Trophoblast cell (in vitro differentiated cells and primary cell): ENCODE data around the gene CDC25B.

Experiments
- DNase-seq, 2 donors: peaks; one replicate each; pipeline ENCODE4 v3.0.0-alpha.2; 2016
- H2AFZ ChIP-seq: 2 replicates; pipeline ENCODE4 v1.6.1; 2013; ENCODE audit warnings: low read length, moderate library complexity, mild to moderate bottlenecking; ENCODE audit not compliant: insufficient read depth, poor library complexity
- H2AK5ac ChIP-seq: 2 replicates; pipeline ENCODE4 v1.6.1; 2013; ENCODE audit warnings: mild to moderate bottlenecking, low read length
- H2BK120ac ChIP-seq: 2 replicates; pipeline ENCODE4 v1.6.1; 2013; ENCODE audit warnings: low read length, mild to moderate bottlenecking, moderate library complexity; ENCODE audit not compliant: insufficient read depth, poor library complexity
- H2BK12ac ChIP-seq: 2 replicates; pipeline ENCODE4 v1.6.1; 2013; ENCODE audit warnings: mild to moderate bottlenecking, low read length, moderate library complexity
- H2BK5ac ChIP-seq: 2 replicates; pipeline ENCODE4 v1.6.1; 2013; ENCODE audit warnings: low read length, low read depth, moderate library complexity, mild to moderate bottlenecking; ENCODE audit not compliant: poor library complexity
- H3K14ac ChIP-seq: 2 replicates; pipeline ENCODE4 v1.6.1; 2013; ENCODE audit warnings: mild to moderate bottlenecking, low read length
- H3K18ac ChIP-seq: 2 replicates; pipeline ENCODE4 v1.6.1; 2013; ENCODE audit warnings: mild to moderate bottlenecking, low read length
- H3K23ac ChIP-seq: 2 replicates; pipeline ENCODE4 v1.6.1; 2013; ENCODE audit warnings: low read length
- H3K27ac ChIP-seq: 2 replicates; pipeline ENCODE4 v1.5.1; 2013; ENCODE audit warnings: low read depth, mild to moderate bottlenecking, inconsistent platforms, low read length, moderate library complexity
- H3K27me3 ChIP-seq: 2 replicates; pipeline ENCODE4 v1.6.1; 2013; ENCODE audit warnings: inconsistent platforms, mild to moderate bottlenecking, low read length, moderate library complexity; ENCODE audit not compliant: insufficient read depth
- H3K36me3 ChIP-seq, 2 experiments: 1 replicate in 1 of 2; 2 replicates in 1 of 2; pipeline ENCODE4 v1.6.1; 2013; ENCODE audit warnings: low read length in 2 of 2, mild to moderate bottlenecking in 2 of 2, moderate library complexity in 1 of 2; ENCODE audit not compliant: insufficient read depth in 2 of 2, control insufficient read depth in 1 of 2
- H3K4ac ChIP-seq: 2 replicates; pipeline ENCODE4 v1.6.1; 2013; ENCODE audit warnings: low read depth, mild to moderate bottlenecking, low read length, moderate library complexity
- H3K4me1 ChIP-seq, 2 experiments: 1 replicate in 1 of 2; 2 replicates in 1 of 2; pipeline ENCODE4 v1.6.1; 2013; ENCODE audit warnings: low read length in 2 of 2, mild to moderate bottlenecking in 2 of 2, moderate library complexity in 1 of 2; ENCODE audit not compliant: insufficient read depth in 2 of 2, control insufficient read depth in 1 of 2
- H3K4me2 ChIP-seq: 2 replicates; pipeline ENCODE4 v1.6.1; 2013; ENCODE audit warnings: inconsistent platforms, mild to moderate bottlenecking, low read length, moderate library complexity
- H3K4me3 ChIP-seq: 2 replicates; pipeline ENCODE4 v1.5.1; 2013; ENCODE audit warnings: mild to moderate bottlenecking, low read depth, low read length, inconsistent platforms
- H3K79me1 ChIP-seq: one replicate; pipeline ENCODE4 v1.6.1; 2013; ENCODE audit warnings: low read length
- H3K79me2 ChIP-seq: 2 replicates; pipeline ENCODE4 v1.6.1; 2013; ENCODE audit warnings: low read length, mild to moderate bottlenecking; ENCODE audit not compliant: control insufficient read depth, insufficient read depth, poor library complexity
- H3K9ac ChIP-seq: 2 replicates; pipeline ENCODE4 v1.6.1; 2013; ENCODE audit warnings: mild to moderate bottlenecking, low read length
- H3K9me3 ChIP-seq: 2 replicates; pipeline ENCODE4 v1.6.1; 2013; ENCODE audit warnings: low read depth, mild to moderate bottlenecking, control low read depth, inconsistent platforms, low read length; ENCODE audit not compliant: insufficient read depth
- H4K12ac ChIP-seq: 2 replicates; pipeline ENCODE4 v1.6.1; 2013; ENCODE audit warnings: low read depth, mild to moderate bottlenecking, low read length, moderate library complexity
- H4K8ac ChIP-seq: 2 replicates; pipeline ENCODE4 v1.6.1; 2013; ENCODE audit warnings: low read depth, mild to moderate bottlenecking, low read length, moderate library complexity
- H4K91ac ChIP-seq: one replicate; pipeline ENCODE4 v1.6.1; 2013; ENCODE audit warnings: low read depth, mild to moderate bottlenecking, low read length, moderate library complexity
- WGBS: extraction: QIAGEN DNeasy Blood & Tissue Kit; methylation state at CpG from one replicate; pipeline ENCODE4 v1.1.7; 2013; ENCODE audit warnings: missing lambda C conversion rate; ENCODE audit not compliant: insufficient read length, insufficient coverage; ENCODE audit errors: extremely low coverage; 5-methylcytosine and 5-hydroxymethylcytosine counted together

CDC25B gene

DNA sequence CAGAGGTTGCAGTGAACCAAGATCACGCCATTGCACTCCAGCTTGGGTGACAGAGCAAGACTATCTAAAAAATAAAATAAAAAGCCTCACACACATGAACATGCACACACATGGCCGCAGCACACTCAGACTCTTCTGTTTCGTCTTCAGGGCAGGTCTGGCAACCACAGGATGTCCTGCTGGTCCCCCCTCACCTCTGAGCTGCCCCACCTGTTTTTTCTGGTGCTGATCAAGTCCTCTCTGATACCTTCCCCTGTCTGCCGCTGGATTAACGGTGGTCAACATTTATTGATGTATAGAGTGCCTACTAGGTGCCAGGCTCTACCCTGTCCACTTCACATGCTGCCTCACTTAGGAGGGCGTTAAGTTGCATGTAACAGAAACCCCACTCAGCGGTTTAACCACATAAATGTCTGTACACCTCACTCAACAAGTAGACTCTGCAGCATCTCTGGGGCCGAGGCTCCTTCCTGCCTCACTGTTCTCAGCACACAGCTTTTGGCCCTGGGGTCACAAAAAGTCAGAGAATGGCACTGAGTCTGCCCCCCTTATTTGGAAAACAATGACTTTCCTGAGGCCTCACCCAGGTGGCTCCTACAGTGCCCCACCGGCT is 19.7 kb downstream of the CDC25B start:
- Histone ChIP-seq H3K18ac (no peak overlapping the region), H3K4ac (no peak overlapping the region), H3K4me1 (peaks cover 10 to 12% of the 10 kb centered on the region in 2 experiments), H3K79me2 (peaks cover 6% of the 10 kb centered on the region), H3K27me3 (no peaks in the 10 kb centered on the region), H2BK12ac (no peak overlapping the region), H3K4me2 (no peak overlapping the region), H3K9ac (no peak overlapping the region), H4K12ac (no peak overlapping the region), H3K14ac (no peak overlapping the region), H2AK5ac (no peak overlapping the region), H3K27ac (no peak overlapping the region), H3K36me3 (no peaks in the 10 kb centered on the region), H3K9me3 (no peaks in the 10 kb centered on the region), H3K79me1 (peaks cover 8% of the 10 kb centered on the region), H2AFZ (no peak overlapping the region), H2BK120ac (no peak overlapping the region), H4K91ac (no peak overlapping the region), H2BK5ac (no peak overlapping the region), H3K4me3 (peak overlapping the region; percentile 14), H3K23ac (no peak overlapping the region), H4K8ac (no peak overlapping the region)
- DNase-seq, result no peak
- WGBS, result no CpG with 5 or more reads among the region's 9 CpGs

DNA sequence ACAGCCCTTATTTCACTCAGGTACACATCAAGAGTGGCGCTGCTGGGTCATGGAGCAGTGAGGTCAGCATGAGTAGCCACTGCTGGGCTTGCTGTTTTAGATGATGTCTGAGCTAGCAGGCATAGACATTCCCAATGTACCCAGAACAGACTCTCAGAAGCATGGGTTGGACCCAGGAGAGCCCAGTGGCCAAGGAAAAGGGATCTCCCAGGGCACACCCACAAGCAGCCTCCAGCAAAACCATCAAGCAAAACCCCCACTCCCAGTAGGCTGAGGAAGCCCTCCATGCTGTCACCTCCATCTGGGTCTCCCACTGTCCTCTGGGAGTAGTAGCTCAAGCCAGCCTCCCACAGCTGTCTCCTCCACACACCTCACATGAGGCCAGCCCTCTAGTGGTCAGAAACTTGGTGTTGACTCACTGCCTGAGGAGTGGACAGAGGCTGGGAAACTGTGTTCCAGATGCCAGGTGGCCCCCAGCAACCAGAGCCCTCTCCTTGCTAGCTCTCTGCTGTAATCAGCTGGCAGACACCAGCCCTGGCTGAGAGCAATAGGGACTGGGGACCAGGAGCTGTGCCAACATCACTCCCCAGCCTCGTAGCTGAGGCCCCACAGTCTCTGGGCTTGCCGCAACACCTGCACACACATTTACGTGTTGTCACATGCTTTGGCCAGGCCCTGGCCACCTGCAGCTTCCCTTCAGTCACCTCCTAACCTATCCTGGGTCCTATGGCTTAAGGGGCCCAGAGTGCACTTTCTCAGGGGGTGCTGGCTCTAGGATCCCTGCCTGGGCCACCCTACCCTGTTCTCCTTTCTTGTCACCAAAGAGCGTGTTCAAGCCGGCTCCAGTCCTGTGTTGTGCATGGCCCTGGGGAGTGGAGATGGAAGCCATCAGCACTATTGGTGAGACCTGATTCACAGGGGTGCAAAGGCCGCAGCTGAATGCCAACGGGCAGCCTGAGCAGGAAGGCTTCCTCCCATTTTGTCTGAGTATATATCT is 22.3 kb downstream of the CDC25B start:
- Histone ChIP-seq H3K9me3 (no peaks in the 10 kb centered on the region), H3K4me3 (no peak overlapping the region), H3K14ac (no peak overlapping the region), H3K4me2 (no peak overlapping the region), H3K18ac (no peak overlapping the region), H3K9ac (no peak overlapping the region), H4K8ac (peak overlapping the region; percentile 73), H4K91ac (no peak overlapping the region), H3K79me1 (peaks cover 8% of the 10 kb centered on the region), H3K79me2 (peaks cover 6% of the 10 kb centered on the region), H2AK5ac (peak overlapping the region; percentile 45), H3K27me3 (no peaks in the 10 kb centered on the region), H4K12ac (no peak overlapping the region), H3K27ac (no peak overlapping the region), H3K4ac (no peak overlapping the region), H2AFZ (peak overlapping the region; percentile 71), H3K36me3 (peaks cover 9 to 11% of the 10 kb centered on the region in 2 experiments), H2BK12ac (no peak overlapping the region), H2BK5ac (no peak overlapping the region), H3K23ac (no peak overlapping the region), H3K4me1 (peaks cover 2 to 3% of the 10 kb centered on the region in 2 experiments), H2BK120ac (no peak overlapping the region)
- no CpG with 5 or more reads among the region's 8 CpGs for WGBS
- peak; percentile 73 to 88 for DNase-seq

DNA sequence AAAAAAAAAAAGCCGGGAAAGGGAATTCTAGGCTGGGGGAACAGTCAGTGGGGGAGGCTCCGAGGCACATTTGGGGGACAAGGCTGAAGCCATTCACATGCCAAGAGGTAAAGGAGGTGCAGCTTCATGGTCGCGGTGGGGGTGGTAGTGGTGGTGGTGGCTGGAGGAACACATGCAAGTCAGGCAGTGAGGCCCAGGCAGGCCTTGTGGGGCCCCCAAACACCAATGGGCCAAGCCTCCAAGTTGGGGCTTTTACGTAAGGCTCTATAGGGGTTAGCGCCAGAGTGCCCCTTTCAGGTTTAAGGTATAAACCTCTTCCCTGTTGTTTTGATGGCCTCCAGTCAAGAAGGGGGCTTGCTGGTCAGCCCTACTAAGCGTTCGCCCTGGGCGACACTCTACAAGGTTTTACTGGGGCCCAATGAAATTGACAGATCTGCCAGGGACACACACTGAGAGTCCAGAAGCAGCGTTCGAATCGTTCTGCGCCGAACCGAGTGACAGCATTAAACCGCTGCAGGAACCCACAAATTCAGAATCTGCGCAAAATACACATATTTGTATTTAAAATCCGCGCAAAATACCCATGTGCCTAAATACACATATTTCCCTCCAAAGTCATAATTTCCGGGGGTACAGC is 23.4 kb downstream of the CDC25B start:
- no CpG with 5 or more reads among the region's 20 CpGs for WGBS
- peak overlapping the region; percentile 100 for H4K8ac ChIP-seq
- DNase-seq, result no peak
- peak overlapping the region; percentile 43 for H2BK5ac ChIP-seq
- H3K4me2 ChIP-seq, result peak overlapping the region; percentile 92
- H3K9ac ChIP-seq, result peak overlapping the region; percentile 79
- no peaks in the 10 kb centered on the region for H3K9me3 ChIP-seq
- no peak overlapping the region for H3K23ac ChIP-seq
- peaks cover 19 to 22% of the 10 kb centered on the region in 2 experiments for H3K36me3 ChIP-seq
- H3K4ac ChIP-seq, result peak overlapping the region; percentile 34
- peak overlapping the region; percentile 60 for H2AFZ ChIP-seq
- H3K14ac ChIP-seq, result peak overlapping the region; percentile 55
- H3K4me3 ChIP-seq, result peak overlapping the region; percentile 96
- H3K27ac ChIP-seq, result peak overlapping the region; percentile 67
- H3K4me1 ChIP-seq, result peaks cover 2 to 3% of the 10 kb centered on the region in 2 experiments
- peaks cover 6% of the 10 kb centered on the region for H3K79me2 ChIP-seq
- no peak overlapping the region for H3K18ac ChIP-seq
- H2BK120ac ChIP-seq, result no peak overlapping the region
- H3K79me1 ChIP-seq, result peaks cover 8% of the 10 kb centered on the region
- H2BK12ac ChIP-seq, result peak overlapping the region; percentile 46
- peak overlapping the region; percentile 66 for H4K91ac ChIP-seq
- H3K27me3 ChIP-seq, result no peaks in the 10 kb centered on the region
- peak overlapping the region; percentile 97 for H2AK5ac ChIP-seq
- peak overlapping the region; percentile 63 for H4K12ac ChIP-seq
